GM19438 (cell line): Measurements from ENCODE around the gene TMPRSS11A.

Source experiments
- ATAC-seq: cut with Tn5 transposase; IDR thresholded peaks from one replicate; pipeline ENCODE4 v1.9.1; 2021; ENCODE audit warnings: low read depth; ENCODE audit not compliant: unreplicated experiment

TMPRSS11A gene

GRCh38 chr4:67963356-67963755, at the start of gene TMPRSS11A:
TMPRSS11A (minus strand) TSS chr4:67963493; CDS start chr4:67963393, 100 bp downstream.
- ATAC-seq, result no peak

- no peak for ATAC-seq
Observed at GRCh38 chr4:68011684-68012083, 48.4 kb upstream of the TMPRSS11A start.

- no peak for ATAC-seq
Observed at GRCh38 chr4:68002906-68003305, 39.6 kb upstream of the TMPRSS11A start.

- ATAC-seq, result no peak
Observed at GRCh38 chr4:67996127-67996526, 32.8 kb upstream of the TMPRSS11A start.

- no peak for ATAC-seq
Observed at GRCh38 chr4:67988991-67989390, 25.7 kb upstream of the TMPRSS11A start.

- ATAC-seq, result no peak
Observed at GRCh38 chr4:67983333-67983732, 20.0 kb upstream of the TMPRSS11A start.

GRCh38 chr4:67980512-67980911, 17.2 kb upstream of the TMPRSS11A start:
- no peak for ATAC-seq

GRCh38 chr4:67973608-67974007, 10.3 kb upstream of the TMPRSS11A start:
- ATAC-seq, result no peak

- no peak for ATAC-seq
Observed at GRCh38 chr4:67954890-67955289, 8.4 kb downstream of the TMPRSS11A start.

- ATAC-seq, result no peak
Observed at GRCh38 chr4:67941074-67941473, 22.2 kb downstream of the TMPRSS11A start.

GRCh38 chr4:67940506-67940905, 22.8 kb downstream of the TMPRSS11A start:
- ATAC-seq, result no peak

- ATAC-seq, result no peak
Observed at GRCh38 chr4:67939195-67939594, 24.1 kb downstream of the TMPRSS11A start.

GRCh38 chr4:67935888-67936287, 27.4 kb downstream of the TMPRSS11A start:
- no peak for ATAC-seq

GRCh38 chr4:67934628-67935027, 28.7 kb downstream of the TMPRSS11A start:
- no peak for ATAC-seq

GRCh38 chr4:67933755-67934154, 29.5 kb downstream of the TMPRSS11A start:
- no peak for ATAC-seq

- no peak for ATAC-seq
Observed at GRCh38 chr4:67933038-67933437, 30.3 kb downstream of the TMPRSS11A start.

GRCh38 chr4:67931256-67931655, 32.0 kb downstream of the TMPRSS11A start:
- ATAC-seq, result no peak

GRCh38 chr4:67929426-67929825, 33.9 kb downstream of the TMPRSS11A start:
- no peak for ATAC-seq

GRCh38 chr4:67928546-67928945, 34.7 kb downstream of the TMPRSS11A start:
- ATAC-seq, result no peak

- no peak for ATAC-seq
Observed at GRCh38 chr4:67927251-67927650, 36.0 kb downstream of the TMPRSS11A start.

GRCh38 chr4:67926485-67926884, 36.8 kb downstream of the TMPRSS11A start:
- no peak for ATAC-seq

- no peak for ATAC-seq
Observed at GRCh38 chr4:67922697-67923096, 40.6 kb downstream of the TMPRSS11A start.

- ATAC-seq, result no peak
Observed at GRCh38 chr4:67918428-67918827, 44.9 kb downstream of the TMPRSS11A start.
